H1 (cell line): ENCODE results near the gene MAGI1. TPM values are rescaled to one million over a fixed set of nuclear protein-coding genes. Genes with fewer than 3 reads are reported as not detected.

ENCODE experiments used
- CHD2 ChIP-seq: IDR thresholded peaks from 2 replicates; pipeline ENCODE4 v1.6.1; 2012; ENCODE audit warnings: low read length, improper control_type of control experiment
- CREB1 ChIP-seq: IDR thresholded peaks from 2 replicates; pipeline ENCODE4 v1.6.1; 2012; ENCODE audit warnings: inconsistent platforms
- EGR1 ChIP-seq: IDR thresholded peaks from 2 replicates; pipeline ENCODE4 v1.6.1; 2011; ENCODE audit warnings: low read depth, low read length, borderline replicate concordance
- EZH2 ChIP-seq: fragments of 200-600 bp; sonication (generic); IDR thresholded peaks from 2 replicates; pipeline ENCODE4 v1.7.1; 2012; ENCODE audit warnings: low read depth, mild to moderate bottlenecking, moderate library complexity, low read length, inconsistent platforms; ENCODE audit not compliant: severe bottlenecking
- NANOG ChIP-seq: IDR thresholded peaks from 2 replicates; pipeline ENCODE4 v1.6.1; 2011; ENCODE audit warnings: low read length, low read depth, mild to moderate bottlenecking, inconsistent platforms; ENCODE audit not compliant: insufficient read depth, poor library complexity, severe bottlenecking
- PHF8 ChIP-seq: fragments of 200-600 bp; sonication (generic); conservative IDR thresholded peaks from 2 replicates; pipeline ENCODE4 v1.7.1; 2012; ENCODE audit warnings: low read depth, mild to moderate bottlenecking, inconsistent platforms, low read length, moderate library complexity
- RAD21 ChIP-seq, 2 experiments: IDR thresholded peaks in 1 of 2; conservative IDR thresholded peaks in 1 of 2; 2 replicates each; pipeline ENCODE4 v1.6.1; 2011; ENCODE audit warnings: low read depth in 2 of 2, low read length in 2 of 2, improper control_type of control experiment in 1 of 2, inconsistent platforms in 1 of 2, mild to moderate bottlenecking in 1 of 2, moderate library complexity in 1 of 2
- RBBP5 ChIP-seq: IDR thresholded peaks from 2 replicates; pipeline ENCODE4 v1.7.1; 2012; ENCODE audit warnings: low read depth, mild to moderate bottlenecking, inconsistent platforms, low read length, moderate library complexity, borderline replicate concordance
- polyA plus RNA-seq, 7 experiments: library from polyadenylated mRNA; depleted of rRNA in 3 of 7; stranded (reverse) in 5 of 7; unstranded in 2 of 7; fragments of >200 nt in 5 of 7; fragments of 200-250 nt in 2 of 7; gene quantifications; 1 replicate in 5 of 7; 2 replicates in 1 of 7; 4 replicates in 1 of 7; pipeline versions ENCODE4 v1.2.1 to v1.2.3, GENCODE V29; 2011 to 2013; ENCODE audit warnings: missing spikeins in 2 of 7, mixed read lengths in 2 of 7
- total RNA-seq: library from RNA; stranded (reverse); fragmentation: NEBNext Ultra II Directional; extraction: Animal tissue kit (Norgen Biotek cat#: 25700); gene quantifications from 2 replicates; pipeline ENCODE4 v1.2.1, GENCODE V29; 2021

The MAGI1 gene
- total and polyA plus RNA-seq, 2 of the 8 experiments (the other 6 are each of a cell fraction or from before 2014, with no cell fraction given) = 19.8 to 78.0 TPM

DNA sequence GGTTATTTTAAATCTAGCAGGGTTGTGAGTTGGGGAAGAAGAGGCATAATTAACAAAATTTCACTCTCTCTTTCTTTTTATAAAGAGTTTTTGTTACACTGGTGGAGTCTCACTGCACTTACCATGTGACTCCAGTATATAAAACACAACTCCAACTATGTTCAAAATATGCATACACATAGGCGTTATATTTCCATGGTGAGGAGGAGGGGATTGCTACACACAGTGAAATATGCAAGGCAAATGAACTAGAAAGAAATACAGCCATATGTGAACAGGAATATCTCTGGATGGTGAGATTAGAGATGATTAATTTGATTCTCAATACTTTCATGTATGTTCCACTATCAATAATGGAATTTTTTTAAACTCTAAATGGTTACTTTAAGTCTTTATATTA lies 385.0 kb downstream of the MAGI1 start (continued):
- TF ChIP-seq NANOG = no peak
- TF ChIP-seq PHF8 = no peak
- TF ChIP-seq CHD2 = no peak
- TF ChIP-seq EZH2 = no peak
- no peak for TF ChIP-seq RAD21 (IDR thresholded peaks at IDR 0.05 in 1 of 2, conservative IDR thresholded peaks at IDR 0.05 in 1 of 2; ENCODE audit: low read depth in 2 of 2, low read length in 2 of 2)
- TF ChIP-seq EGR1 = no peak
- no peak for TF ChIP-seq RBBP5
- no peak for TF ChIP-seq CREB1
